ENCODE data around the gene MSX2. TPM values are rescaled to one million over a fixed set of nuclear protein-coding genes. Genes with fewer than 3 reads are reported as not detected.

Gene MSX2
- polyA plus RNA-seq, 3 donors: 0.14 TPM; not detected in 2

DNA sequence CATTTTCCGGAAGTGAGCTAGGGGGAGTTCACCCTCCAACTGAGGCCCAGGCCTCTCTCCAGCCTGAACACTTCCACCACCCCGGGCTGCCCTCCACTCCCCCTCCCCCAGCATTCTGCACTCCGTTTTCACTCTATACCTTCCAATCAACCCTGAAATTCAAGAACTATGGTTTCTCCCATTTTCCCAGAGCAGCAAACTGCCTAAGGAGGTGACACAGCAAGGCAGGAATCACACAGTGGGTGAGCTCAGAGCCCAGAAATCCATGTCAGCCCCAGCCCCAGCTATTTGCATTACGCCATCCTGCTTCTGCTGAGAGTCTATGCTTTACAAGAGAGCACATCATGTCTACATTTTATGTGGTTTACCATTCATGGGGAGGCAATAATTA is 11.9 kb downstream of the MSX2 start:
- WGBS (ENCODE audit: insufficient coverage): 11% methylated on average over 2 of the region's 4 CpGs
- TF ChIP-seq, protein P1, sequence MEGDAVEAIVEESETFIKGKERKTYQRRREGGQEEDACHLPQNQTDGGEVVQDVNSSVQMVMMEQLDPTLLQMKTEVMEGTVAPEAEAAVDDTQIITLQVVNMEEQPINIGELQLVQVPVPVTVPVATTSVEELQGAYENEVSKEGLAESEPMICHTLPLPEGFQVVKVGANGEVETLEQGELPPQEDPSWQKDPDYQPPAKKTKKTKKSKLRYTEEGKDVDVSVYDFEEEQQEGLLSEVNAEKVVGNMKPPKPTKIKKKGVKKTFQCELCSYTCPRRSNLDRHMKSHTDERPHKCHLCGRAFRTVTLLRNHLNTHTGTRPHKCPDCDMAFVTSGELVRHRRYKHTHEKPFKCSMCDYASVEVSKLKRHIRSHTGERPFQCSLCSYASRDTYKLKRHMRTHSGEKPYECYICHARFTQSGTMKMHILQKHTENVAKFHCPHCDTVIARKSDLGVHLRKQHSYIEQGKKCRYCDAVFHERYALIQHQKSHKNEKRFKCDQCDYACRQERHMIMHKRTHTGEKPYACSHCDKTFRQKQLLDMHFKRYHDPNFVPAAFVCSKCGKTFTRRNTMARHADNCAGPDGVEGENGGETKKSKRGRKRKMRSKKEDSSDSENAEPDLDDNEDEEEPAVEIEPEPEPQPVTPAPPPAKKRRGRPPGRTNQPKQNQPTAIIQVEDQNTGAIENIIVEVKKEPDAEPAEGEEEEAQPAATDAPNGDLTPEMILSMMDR (IDR thresholded peaks at IDR 0.05): no peak
- no peak overlapping the region for H3K27ac Mint-ChIP-seq
- Histone ChIP-seq H2AFZ (ENCODE audit: insufficient read depth, low read depth, low read length, poor library complexity, severe bottlenecking) (no peak overlapping the region), H3K27me3 (ENCODE audit: control insufficient read depth in 2 of 2, insufficient read depth in 2 of 2, low read length in 2 of 2) (peaks cover 53 to 68% of the 10 kb centered on the region in 2 donors), H3K36me3 (replicated peaks in 1 of 2; ENCODE audit: control insufficient read depth in 1 of 2, insufficient read depth in 2 of 2, low read length in 2 of 2) (no peaks in the 10 kb centered on the region), H3K79me2 (ENCODE audit: insufficient read depth, low read length) (no peaks in the 10 kb centered on the region), H3K27ac (ENCODE audit: low read depth in 1 of 2, low read length in 2 of 2) (no peak overlapping the region), H4K20me1 (ENCODE audit: insufficient read depth, low read length) (no peaks in the 10 kb centered on the region), H3K9ac (ENCODE audit: insufficient read depth, low read length, poor library complexity, severe bottlenecking) (no peak overlapping the region), H3K4me1 (ENCODE audit: control insufficient read depth in 1 of 2, insufficient read depth in 2 of 2, low read length in 2 of 2) (no peaks in the 10 kb centered on the region), H3K4me2 (replicated peaks; ENCODE audit: extremely low read depth, low read length, poor library complexity, severe bottlenecking) (no peak overlapping the region), H3K9me3 (replicated peaks in 1 of 2; ENCODE audit: control insufficient read depth in 1 of 2, insufficient read depth in 1 of 2, low read length in 2 of 2) (peaks cover 0 to 32% of the 10 kb centered on the region in 2 donors), H3K4me3 (replicated peaks in 1 of 3; ENCODE audit: low read depth in 2 of 3, low read length in 3 of 3) (no peak overlapping the region)
- H3K4me3 Mint-ChIP-seq: peak overlapping the region in 1 of 2 donors; percentile 80
- intact Hi-C loops (cut with micrococcal nuclease): no loop called here
- H3K36me3 Mint-ChIP-seq: peaks cover 0 to 3% of the 10 kb centered on the region in 2 donors
- peaks cover 69 to 81% (median 74%) of the 10 kb centered on the region in 3 donors for H3K27me3 Mint-ChIP-seq (ENCODE audit: low read depth in 3 of 3)
- peaks cover 2% of the 10 kb centered on the region for H3K4me1 Mint-ChIP-seq
- H3K9me3 Mint-ChIP-seq: peaks cover 0 to 33% (median 8%) of the 10 kb centered on the region in 7 donors
- no peak for DNase-seq

DNA sequence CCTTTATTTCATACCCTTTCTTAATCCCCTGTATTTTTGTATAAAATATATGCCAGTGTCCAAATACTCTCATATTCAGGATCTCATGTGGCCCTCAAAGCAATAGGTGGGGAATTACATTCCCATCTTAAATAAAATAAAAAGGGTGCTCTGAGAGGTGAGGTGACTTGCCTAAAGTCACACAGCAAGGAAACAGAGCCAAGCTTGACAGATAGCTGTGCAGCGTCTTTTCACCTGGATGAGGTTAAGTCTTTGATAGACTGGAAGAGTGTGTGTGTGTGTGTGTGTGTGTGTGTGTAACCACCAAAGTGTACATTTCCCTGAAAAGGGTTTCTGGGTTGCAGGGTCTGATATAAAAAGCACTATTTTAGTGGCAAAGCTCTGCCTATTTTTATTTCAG is 12.4 kb downstream of the MSX2 start:
- Mint-ChIP-seq H3K27ac (no peak overlapping the region), H3K27me3 (ENCODE audit: low read depth in 3 of 3) (peaks cover 66 to 77% (median 70%) of the 10 kb centered on the region in 3 donors), H3K36me3 (peaks cover 0 to 3% of the 10 kb centered on the region in 2 donors), H3K9me3 (peaks cover 0 to 29% (median 9%) of the 10 kb centered on the region in 7 donors), H3K4me1 (peaks cover 2% of the 10 kb centered on the region), H3K4me3 (peak overlapping the region in 1 of 2 donors; percentile 80)
- H3K36me3 ChIP-seq (replicated peaks in 1 of 2; ENCODE audit: control insufficient read depth in 1 of 2, insufficient read depth in 2 of 2, low read length in 2 of 2): no peaks in the 10 kb centered on the region
- H3K79me2 ChIP-seq (ENCODE audit: insufficient read depth, low read length): no peaks in the 10 kb centered on the region
- WGBS (ENCODE audit: insufficient coverage): 56% methylated on average over 1 of the region's 1 CpG
- no peaks in the 10 kb centered on the region for H3K4me1 ChIP-seq (ENCODE audit: control insufficient read depth in 1 of 2, insufficient read depth in 2 of 2, low read length in 2 of 2)
- H4K20me1 ChIP-seq (ENCODE audit: insufficient read depth, low read length): no peaks in the 10 kb centered on the region
- H3K9me3 ChIP-seq (replicated peaks in 1 of 2; ENCODE audit: control insufficient read depth in 1 of 2, insufficient read depth in 1 of 2, low read length in 2 of 2): peaks cover 0 to 28% of the 10 kb centered on the region in 2 donors
- H3K9ac ChIP-seq (ENCODE audit: insufficient read depth, low read length, poor library complexity, severe bottlenecking): no peak overlapping the region
- intact Hi-C loops (cut with micrococcal nuclease): no loop called here
- H3K27ac ChIP-seq (ENCODE audit: low read depth in 1 of 2, low read length in 2 of 2): no peak overlapping the region
- no peak overlapping the region for H2AFZ ChIP-seq (ENCODE audit: insufficient read depth, low read depth, low read length, poor library complexity, severe bottlenecking)
- TF ChIP-seq, protein P1 (IDR thresholded peaks at IDR 0.05): no peak
- H3K27me3 ChIP-seq (ENCODE audit: control insufficient read depth in 2 of 2, insufficient read depth in 2 of 2, low read length in 2 of 2): peaks cover 51 to 63% of the 10 kb centered on the region in 2 donors
- DNase-seq: no peak
- no peak overlapping the region for H3K4me2 ChIP-seq (replicated peaks; ENCODE audit: extremely low read depth, low read length, poor library complexity, severe bottlenecking)
- no peak overlapping the region for H3K4me3 ChIP-seq (replicated peaks in 1 of 3; ENCODE audit: low read depth in 2 of 3, low read length in 3 of 3)
